Activated effector memory CD4-positive, alpha-beta T cell treated with Interleukin-2 at 50 U/mL for 16 hours (primary cell): ENCODE measurements around the gene NKX1-1.

ENCODE experiments used
- DNase-seq: peaks from one replicate; pipeline ENCODE4 v3.0.0-alpha.2; 2020

Gene NKX1-1

GRCh38 chr4:1370321-1371124 lies 35.7 kb downstream of the NKX1-1 start:
- no peak for DNase-seq

- no peak for DNase-seq
Observed at GRCh38 chr4:1369479-1370079, 36.7 kb downstream of the NKX1-1 start.

- no peak for DNase-seq
Observed at GRCh38 chr4:1369091-1369450, 37.2 kb downstream of the NKX1-1 start.

GRCh38 chr4:1368421-1369090 lies 37.7 kb downstream of the NKX1-1 start:
- no peak for DNase-seq

- no peak for DNase-seq
Observed at GRCh38 chr4:1367936-1368289, 38.3 kb downstream of the NKX1-1 start.

GRCh38 chr4:1367230-1367935 lies 38.9 kb downstream of the NKX1-1 start:
- DNase-seq, result no peak

- no peak for DNase-seq
Observed at GRCh38 chr4:1366371-1367229, 39.6 kb downstream of the NKX1-1 start.

GRCh38 chr4:1365271-1366178 lies 40.7 kb downstream of the NKX1-1 start:
- no peak for DNase-seq

- DNase-seq, result no peak
Observed at GRCh38 chr4:1364748-1365147, 41.5 kb downstream of the NKX1-1 start.

GRCh38 chr4:1364217-1364616 lies 42.0 kb downstream of the NKX1-1 start:
- no peak for DNase-seq

GRCh38 chr4:1363513-1363912 lies 42.7 kb downstream of the NKX1-1 start:
- no peak for DNase-seq

- DNase-seq, result no peak
Observed at GRCh38 chr4:1362521-1362920, 43.7 kb downstream of the NKX1-1 start.

GRCh38 chr4:1362046-1362445 lies 44.2 kb downstream of the NKX1-1 start:
- DNase-seq, result no peak

- DNase-seq, result no peak
Observed at GRCh38 chr4:1361431-1361830, 44.8 kb downstream of the NKX1-1 start.

- no peak for DNase-seq
Observed at GRCh38 chr4:1360423-1361283, 45.6 kb downstream of the NKX1-1 start.

GRCh38 chr4:1359976-1360375 lies 46.3 kb downstream of the NKX1-1 start:
- no peak for DNase-seq

- DNase-seq, result no peak
Observed at GRCh38 chr4:1359144-1359501, 47.1 kb downstream of the NKX1-1 start.

GRCh38 chr4:1358421-1359143 lies 47.7 kb downstream of the NKX1-1 start:
- no peak for DNase-seq

- no peak for DNase-seq
Observed at GRCh38 chr4:1357356-1358248, 48.6 kb downstream of the NKX1-1 start.
